HG03439 (cell line): Measurements from ENCODE around the gene ZBTB20.
"Not testable (repeated sequence)": the region's sequence is repeated elsewhere in the genome, so short reads cannot be mapped to it uniquely, and the experiment has no call there.

Source experiments
- ATAC-seq: cut with Tn5 transposase; IDR thresholded peaks from one replicate; pipeline ENCODE4 v1.9.1; 2021; ENCODE audit warnings: mild to moderate bottlenecking, moderate library complexity; ENCODE audit not compliant: unreplicated experiment

ZBTB20 gene

GRCh38 chr3:115147329-115148141, 447 bp upstream of the ZBTB20 start:
- ATAC-seq, result peak; percentile 82

- ATAC-seq, result no peak
These were observed 1.1 kb downstream of the ZBTB20 start for GRCh38 chr3:115146032-115146417.

GRCh38 chr3:115141033-115141757, 5.9 kb downstream of the ZBTB20 start:
- ATAC-seq, result peak; percentile 63

- no peak for ATAC-seq
These were observed 8.0 kb downstream of the ZBTB20 start for GRCh38 chr3:115139072-115139471.

- ATAC-seq, result no peak
These were observed 12.3 kb downstream of the ZBTB20 start for GRCh38 chr3:115134648-115135347.

- ATAC-seq, result no peak
These were observed 19.9 kb downstream of the ZBTB20 start for GRCh38 chr3:115127208-115127607.

- no peak for ATAC-seq
These were observed 26.5 kb downstream of the ZBTB20 start for GRCh38 chr3:115120597-115120996.

GRCh38 chr3:115113367-115113766, 33.7 kb downstream of the ZBTB20 start:
- ATAC-seq, result no peak

- ATAC-seq, result no peak
These were observed 35.5 kb downstream of the ZBTB20 start for GRCh38 chr3:115111632-115112031.

- ATAC-seq, result no peak
These were observed 36.3 kb downstream of the ZBTB20 start for GRCh38 chr3:115110830-115111229.

GRCh38 chr3:115110066-115110465, 37.0 kb downstream of the ZBTB20 start:
- not testable (repeated sequence) for ATAC-seq

- ATAC-seq, result no peak
These were observed 38.5 kb downstream of the ZBTB20 start for GRCh38 chr3:115108614-115109013.

- ATAC-seq, result no peak
These were observed 45.0 kb downstream of the ZBTB20 start for GRCh38 chr3:115102046-115102445.

- no peak for ATAC-seq
These were observed 46.3 kb downstream of the ZBTB20 start for GRCh38 chr3:115100806-115101205.

GRCh38 chr3:115099986-115100571, 47.0 kb downstream of the ZBTB20 start:
- ATAC-seq, result no peak

GRCh38 chr3:115099134-115099985, 47.7 kb downstream of the ZBTB20 start:
- ATAC-seq, result no peak

- no peak for ATAC-seq
These were observed 48.6 kb downstream of the ZBTB20 start for GRCh38 chr3:115098354-115099073.

- ATAC-seq, result no peak
These were observed 51.9 kb downstream of the ZBTB20 start for GRCh38 chr3:115095236-115095635.

GRCh38 chr3:115092220-115092791, 54.8 kb downstream of the ZBTB20 start:
- ATAC-seq, result peak; percentile 75
